Body of pancreas (tissue), 4 donors: Measurements from ENCODE around the gene NUP155.

ENCODE experiments used
- POLR2A ChIP-seq, 3 donors: fragments of 450-650 bp; IDR thresholded peaks; one replicate each; pipeline ENCODE4 v1.6.1; 2016; ENCODE audit warnings: antibody characterized with exemption in 3 of 3, mild to moderate bottlenecking in 2 of 3
- TF ChIP-seq, protein P1 (sequence below), 7 experiments: fragments of 450-650 bp in 4 of 7; fragments of 200-600 bp in 3 of 7; sonication (generic) in 3 of 7; IDR thresholded peaks; one replicate each; pipeline ENCODE4 v1.5.1; 2016 to 2019; ENCODE audit warnings: antibody characterized with exemption in 7 of 7

DNA sequence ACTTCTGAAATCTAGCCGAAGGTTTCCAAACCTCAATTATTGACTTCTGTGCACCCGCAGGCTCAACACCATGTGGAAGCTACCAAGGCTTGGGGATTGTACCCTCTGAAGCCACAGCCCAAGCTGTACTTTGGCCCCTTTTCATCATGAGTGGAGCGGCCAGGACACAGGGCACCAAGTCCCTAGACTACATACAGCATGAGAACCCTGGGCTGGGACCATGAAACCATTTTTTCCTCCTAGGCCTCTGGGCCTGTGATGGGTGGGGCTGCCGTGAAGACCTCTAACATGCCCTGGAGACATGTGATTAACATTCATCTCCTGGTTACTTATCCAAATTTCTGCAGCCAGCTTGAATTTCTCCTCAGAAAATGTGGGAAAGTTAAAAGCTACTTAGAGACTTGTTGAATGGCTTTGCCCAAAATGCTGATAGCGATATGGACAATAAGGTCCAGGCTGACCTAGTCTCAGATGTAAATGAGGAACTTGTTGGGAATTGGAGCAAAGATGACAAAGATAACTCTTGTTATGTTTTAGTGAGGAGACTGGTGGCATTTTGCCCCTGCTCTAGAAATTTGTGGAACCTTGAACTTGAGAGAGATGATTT, 87.6 kb downstream of the NUP155 start:
- TF ChIP-seq, protein P1, sequence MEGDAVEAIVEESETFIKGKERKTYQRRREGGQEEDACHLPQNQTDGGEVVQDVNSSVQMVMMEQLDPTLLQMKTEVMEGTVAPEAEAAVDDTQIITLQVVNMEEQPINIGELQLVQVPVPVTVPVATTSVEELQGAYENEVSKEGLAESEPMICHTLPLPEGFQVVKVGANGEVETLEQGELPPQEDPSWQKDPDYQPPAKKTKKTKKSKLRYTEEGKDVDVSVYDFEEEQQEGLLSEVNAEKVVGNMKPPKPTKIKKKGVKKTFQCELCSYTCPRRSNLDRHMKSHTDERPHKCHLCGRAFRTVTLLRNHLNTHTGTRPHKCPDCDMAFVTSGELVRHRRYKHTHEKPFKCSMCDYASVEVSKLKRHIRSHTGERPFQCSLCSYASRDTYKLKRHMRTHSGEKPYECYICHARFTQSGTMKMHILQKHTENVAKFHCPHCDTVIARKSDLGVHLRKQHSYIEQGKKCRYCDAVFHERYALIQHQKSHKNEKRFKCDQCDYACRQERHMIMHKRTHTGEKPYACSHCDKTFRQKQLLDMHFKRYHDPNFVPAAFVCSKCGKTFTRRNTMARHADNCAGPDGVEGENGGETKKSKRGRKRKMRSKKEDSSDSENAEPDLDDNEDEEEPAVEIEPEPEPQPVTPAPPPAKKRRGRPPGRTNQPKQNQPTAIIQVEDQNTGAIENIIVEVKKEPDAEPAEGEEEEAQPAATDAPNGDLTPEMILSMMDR (IDR thresholded peaks at IDR 0.05): no peak
- no peak for TF ChIP-seq POLR2A (IDR thresholded peaks at IDR 0.05)
